Measurements from ENCODE around the gene IL19. TPM values are rescaled to one million over a fixed set of nuclear protein-coding genes. Genes with fewer than 3 reads are reported as not detected.

IL19 gene
- total and polyA plus RNA-seq, 4 donors, result not detected

- no peaks in the 10 kb centered on the region for H3K9me3 ChIP-seq (ENCODE audit: control insufficient read depth in 4 of 4, low read length in 3 of 4)
- no peak for DNase-seq (ENCODE audit: low spot score)
- H3K36me3 ChIP-seq (ENCODE audit: control insufficient read depth in 4 of 4, insufficient read depth in 3 of 4, low read depth in 1 of 4, low read length in 3 of 4), result no peaks in the 10 kb centered on the region
- H3K9ac ChIP-seq (ENCODE audit: low read depth in 1 of 2, low read length in 2 of 2), result no peak overlapping the region
- H3K4me3 ChIP-seq (ENCODE audit: low read depth in 1 of 3, low read length in 3 of 3), result no peak overlapping the region
- no peaks in the 10 kb centered on the region for H3K27me3 ChIP-seq (ENCODE audit: control insufficient read depth in 4 of 4, insufficient read depth in 4 of 4, low read length in 3 of 4)
- no peak overlapping the region for H3K27ac ChIP-seq (ENCODE audit: low read depth in 1 of 2, low read length in 2 of 2)
- H3K4me1 ChIP-seq (ENCODE audit: control insufficient read depth in 4 of 4, insufficient read depth in 4 of 4, low read length in 3 of 4), result no peaks in the 10 kb centered on the region
- no peak for TF ChIP-seq RXRA (IDR thresholded peaks at IDR 0.05)
- TF ChIP-seq EGR1 (IDR thresholded peaks at IDR 0.05; ENCODE audit: low read depth in 2 of 2), result no peak
- TF ChIP-seq FOXA1 (IDR thresholded peaks at IDR 0.05), result no peak
- 68% methylated on average over 4 of the region's 4 CpGs for WGBS
Observed at GRCh38 chr1:206744683-206745082, 25.9 kb upstream of the IL19 start.

- Histone ChIP-seq H3K9ac (ENCODE audit: low read depth in 1 of 2, low read length in 2 of 2) (no peak overlapping the region), H3K36me3 (ENCODE audit: control insufficient read depth in 4 of 4, insufficient read depth in 3 of 4, low read depth in 1 of 4, low read length in 3 of 4) (no peaks in the 10 kb centered on the region), H3K4me1 (ENCODE audit: control insufficient read depth in 4 of 4, insufficient read depth in 4 of 4, low read length in 3 of 4) (no peaks in the 10 kb centered on the region), H3K9me3 (ENCODE audit: control insufficient read depth in 4 of 4, low read length in 3 of 4) (no peaks in the 10 kb centered on the region), H3K27ac (ENCODE audit: low read depth in 1 of 2, low read length in 2 of 2) (no peak overlapping the region), H3K4me3 (ENCODE audit: low read depth in 1 of 3, low read length in 3 of 3) (no peak overlapping the region), H3K27me3 (ENCODE audit: control insufficient read depth in 4 of 4, insufficient read depth in 4 of 4, low read length in 3 of 4) (no peaks in the 10 kb centered on the region)
- TF ChIP-seq JUND (IDR thresholded peaks at IDR 0.05) (no peak), ATF3 (IDR thresholded peaks at IDR 0.05) (no peak), RAD21 (IDR thresholded peaks at IDR 0.05) (no peak), CTCF (IDR thresholded peaks at IDR 0.05; ENCODE audit: low read depth, low read length, missing input control) (no peak), SP1 (IDR thresholded peaks at IDR 0.05) (no peak), YY1 (IDR thresholded peaks at IDR 0.05) (no peak), EGR1 (IDR thresholded peaks at IDR 0.05; ENCODE audit: low read depth in 2 of 2) (no peak), ZBTB33 (IDR thresholded peaks at IDR 0.05) (no peak), GABPA (IDR thresholded peaks at IDR 0.05 in 1 of 2, conservative IDR thresholded peaks at IDR 0.05 in 1 of 2) (no peak), HNF4G (IDR thresholded peaks at IDR 0.05) (no peak), FOXA2 (IDR thresholded peaks at IDR 0.05) (no peak), RXRA (IDR thresholded peaks at IDR 0.05) (no peak), MAX (IDR thresholded peaks at IDR 0.05) (no peak), HNF4A (conservative IDR thresholded peaks at IDR 0.05) (no peak), NR2F2 (IDR thresholded peaks at IDR 0.05) (no peak), FOXA1 (IDR thresholded peaks at IDR 0.05) (no peak), TAF1 (conservative IDR thresholded peaks at IDR 0.05) (no peak), REST (IDR thresholded peaks at IDR 0.05) (no peak)
- no peak for DNase-seq (ENCODE audit: low spot score)
- WGBS, result 94% methylated on average over 1 of the region's 1 CpG
Observed at GRCh38 chr1:206745301-206745700, 25.3 kb upstream of the IL19 start.

Measured in liver (tissue), 9 donors.